ENCODE data around the gene HINFP. TPM values are rescaled to one million over a fixed set of nuclear protein-coding genes. Genes with fewer than 3 reads are reported as not detected.
A peak's percentile ranks its signal among the peaks of the same experiment; 100 is the strongest.

HINFP gene
- total RNA-seq, 4 donors from 2014 or later: 7.0 to 33.2 (median 13.9) TPM

GRCh38 chr11:119089319-119089718 lies 32.1 kb upstream of the HINFP start:
- no peak overlapping the region for H3K27ac ChIP-seq
- TF ChIP-seq CTCF (IDR thresholded peaks at IDR 0.05): no peak
- no peak for TF ChIP-seq POLR2A (IDR thresholded peaks at IDR 0.05)
- peaks cover 0 to 16% (median 0%) of the 10 kb centered on the region in 3 donors for H3K36me3 ChIP-seq
- peaks cover 28 to 54% (median 28%) of the 10 kb centered on the region in 3 donors for H3K4me1 ChIP-seq
- no peaks in the 10 kb centered on the region for H3K27me3 ChIP-seq
- 100% methylated on average over 1 of the region's 1 CpG; no CpG with 5 or more reads in 1 of the 2 donors for WGBS, 2 donors
- DNase-seq: no peak
- H3K9me3 ChIP-seq: no peaks in the 10 kb centered on the region
- intact Hi-C loops (cut with DNase I): no loop called here
- no peak overlapping the region for H3K4me3 ChIP-seq

GRCh38 chr11:119091178-119091577 lies 30.2 kb upstream of the HINFP start:
- Histone ChIP-seq H3K36me3 (peaks cover 0 to 17% (median 0%) of the 10 kb centered on the region in 3 donors), H3K4me3 (no peak overlapping the region), H3K27me3 (no peaks in the 10 kb centered on the region), H3K9me3 (no peaks in the 10 kb centered on the region), H3K27ac (no peak overlapping the region), H3K4me1 (peaks cover 16 to 48% (median 22%) of the 10 kb centered on the region in 3 donors)
- no peak for TF ChIP-seq CTCF (IDR thresholded peaks at IDR 0.05)
- intact Hi-C loops (cut with DNase I): loop anchor here (10.0 kb wide), 1 partner anchor 104 kb away; no protein-coding TSS in a partner anchor
- DNase-seq: no peak
- WGBS, 2 donors: 75 to 78% methylated on average over 6 to 9 of the region's 9 CpGs

- no peak for TF ChIP-seq POLR2A (IDR thresholded peaks at IDR 0.05)
- no peak for TF ChIP-seq CTCF (IDR thresholded peaks at IDR 0.05)
- WGBS, 2 donors: 81 to 86% methylated on average over 13 of the region's 13 CpGs
- no peak for DNase-seq
- no peaks in the 10 kb centered on the region for H3K9me3 ChIP-seq
- H3K27ac ChIP-seq: no peak overlapping the region
- H3K27me3 ChIP-seq: no peaks in the 10 kb centered on the region
- H3K4me3 ChIP-seq: peak overlapping the region in 2 of 4 donors; percentile 92 to 93
- peaks cover 14 to 42% (median 21%) of the 10 kb centered on the region in 3 donors for H3K4me1 ChIP-seq
- peaks cover 0 to 27% (median 8%) of the 10 kb centered on the region in 3 donors for H3K36me3 ChIP-seq
- intact Hi-C loops (cut with DNase I): loop anchor here (10.0 kb wide), 1 partner anchor 103 kb away; no protein-coding TSS in a partner anchor
Observed at GRCh38 chr11:119091966-119092879, 29.2 kb upstream of the HINFP start.

GRCh38 chr11:119092880-119093842 lies 28.2 kb upstream of the HINFP start:
- intact Hi-C loops (cut with DNase I): loop anchor here (10.0 kb wide), 1 partner anchor 102 kb away; no protein-coding TSS in a partner anchor
- H3K4me3 ChIP-seq: peak overlapping the region; percentile 73 to 93 (median 86)
- H3K9me3 ChIP-seq: no peaks in the 10 kb centered on the region
- 34 to 43% methylated on average over 5 to 10 of the region's 12 CpGs for WGBS, 2 donors
- H3K36me3 ChIP-seq: peaks cover 6 to 36% (median 16%) of the 10 kb centered on the region in 3 donors
- TF ChIP-seq POLR2A (IDR thresholded peaks at IDR 0.05) (no peak), CTCF (IDR thresholded peaks at IDR 0.05) (no peak)
- peak overlapping the region; percentile 29 to 97 (median 93) for H3K27ac ChIP-seq
- no peaks in the 10 kb centered on the region for H3K27me3 ChIP-seq
- H3K4me1 ChIP-seq: peaks cover 14 to 36% (median 21%) of the 10 kb centered on the region in 3 donors
- DNase-seq: no peak
